SK-N-SH treated with all-trans-retinoic acid at 6 μM for 48 hours (cell line): Measurements from ENCODE around the gene SIM1.

Source experiments
- ATAC-seq: fragments of 200-7000 bp; cut with Tn5 transposase; 3 replicates; pipeline ENCODE4 v1.9.1; 2020; ENCODE audit warnings: mild to moderate bottlenecking, moderate library complexity
- ARNTL ChIP-seq: fragments of 450-650 bp; formaldehyde crosslinking; IDR thresholded peaks from 2 replicates; pipeline ENCODE4 v1.5.0; 2020; ENCODE audit warnings: low read depth, mild to moderate bottlenecking, moderate library complexity, borderline replicate concordance
- CSDC2 ChIP-seq: fragments of 250-450 bp; sonication (Bioruptor Pico); IDR thresholded peaks from 2 replicates; pipeline ENCODE4 v1.5.0; 2020; ENCODE audit warnings: mild to moderate bottlenecking, moderate library complexity
- ESRRG ChIP-seq: fragments of 250-450 bp; sonication (Bioruptor Pico); IDR thresholded peaks from 2 replicates; pipeline ENCODE4 v1.6.1; 2021; ENCODE audit warnings: mild to moderate bottlenecking
- GLIS3 ChIP-seq: fragments of 250-450 bp; sonication (Bioruptor Pico); IDR thresholded peaks from 2 replicates; pipeline ENCODE4 v1.5.0; 2020; ENCODE audit warnings: mild to moderate bottlenecking, moderate library complexity
- ISL1 ChIP-seq: fragments of 250-450 bp; sonication (Bioruptor Pico); IDR thresholded peaks from 2 replicates; pipeline ENCODE4 v2.1.2; 2022; ENCODE audit warnings: mild to moderate bottlenecking, moderate library complexity
- RARB ChIP-seq: fragments of 250-450 bp; sonication (Bioruptor Pico); IDR thresholded peaks from 2 replicates; pipeline ENCODE4 v1.8.0; 2021; ENCODE audit warnings: mild to moderate bottlenecking, moderate library complexity
- ZC3H10 ChIP-seq: fragments of 250-450 bp; sonication (Bioruptor Pico); IDR thresholded peaks from 2 replicates; pipeline ENCODE4 v1.5.1; 2021; ENCODE audit warnings: mild to moderate bottlenecking, moderate library complexity
- ZNF565 ChIP-seq: fragments of 450-650 bp; formaldehyde crosslinking; conservative IDR thresholded peaks from 2 replicates; pipeline ENCODE4 v1.5.0; 2020; ENCODE audit warnings: low read depth, mild to moderate bottlenecking, moderate library complexity
- TF ChIP-seq, protein P1 (sequence below): fragments of 250-450 bp; sonication (Bioruptor Pico); IDR thresholded peaks from 2 replicates; pipeline ENCODE4 v1.5.1; 2021; ENCODE audit warnings: mild to moderate bottlenecking, moderate library complexity
- TF ChIP-seq, protein P2 (sequence below): fragments of 250-450 bp; sonication (Bioruptor Pico); IDR thresholded peaks from 2 replicates; pipeline ENCODE4 v1.5.0; 2020; ENCODE audit warnings: mild to moderate bottlenecking, moderate library complexity
- TF ChIP-seq, protein P3 (sequence below): fragments of 250-450 bp; sonication (Bioruptor Pico); IDR thresholded peaks from 2 replicates; pipeline ENCODE4 v1.5.1; 2020; ENCODE audit warnings: low read depth, mild to moderate bottlenecking, moderate library complexity

Gene SIM1

DNA sequence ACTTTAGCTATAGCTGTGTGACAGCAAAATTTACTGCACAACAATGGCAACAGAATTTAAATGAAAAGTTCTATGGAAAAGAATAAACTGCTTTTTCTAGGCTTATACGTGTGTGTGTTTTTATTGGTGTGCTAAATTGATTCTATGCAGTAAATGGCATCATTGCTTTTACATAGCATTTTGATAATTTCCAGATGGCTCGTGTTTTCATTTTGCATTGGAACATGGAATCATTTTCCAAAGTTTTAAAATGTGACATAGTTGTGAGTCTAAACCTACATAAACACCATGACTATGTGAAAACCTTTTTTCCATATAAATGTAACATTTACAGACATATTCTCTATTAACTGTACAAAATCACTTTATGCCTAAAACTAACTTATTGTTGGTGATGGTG, 127.8 kb downstream of the SIM1 start:
- TF ChIP-seq CSDC2 (CRISPR knock-in tag) = no peak
- ATAC-seq = no peak

DNA sequence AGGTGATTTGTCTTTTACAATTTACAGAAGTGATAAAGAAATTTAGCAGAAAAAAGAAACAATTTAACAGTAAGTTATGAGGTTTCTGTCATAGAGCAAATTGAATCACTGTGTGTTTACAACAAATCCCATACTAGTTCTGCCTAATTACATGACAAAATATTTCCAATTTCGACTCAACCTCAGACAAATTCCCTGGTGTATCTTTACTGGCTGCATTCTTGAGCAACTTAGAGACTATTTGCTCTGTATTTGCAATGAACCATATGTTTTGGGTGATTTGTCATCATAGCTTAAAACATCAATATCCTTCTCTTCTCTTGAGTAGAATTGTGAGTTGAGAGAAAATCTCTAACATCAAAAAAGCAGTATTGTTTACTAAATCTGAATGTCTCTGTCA, 128.7 kb downstream of the SIM1 start:
- no peak for TF ChIP-seq ZNF565 (CRISPR knock-in tag)
- TF ChIP-seq ARNTL (CRISPR knock-in tag) = no peak
- TF ChIP-seq ZC3H10 = no peak
- no peak for TF ChIP-seq GLIS3 (CRISPR knock-in tag)
- TF ChIP-seq, protein P1, sequence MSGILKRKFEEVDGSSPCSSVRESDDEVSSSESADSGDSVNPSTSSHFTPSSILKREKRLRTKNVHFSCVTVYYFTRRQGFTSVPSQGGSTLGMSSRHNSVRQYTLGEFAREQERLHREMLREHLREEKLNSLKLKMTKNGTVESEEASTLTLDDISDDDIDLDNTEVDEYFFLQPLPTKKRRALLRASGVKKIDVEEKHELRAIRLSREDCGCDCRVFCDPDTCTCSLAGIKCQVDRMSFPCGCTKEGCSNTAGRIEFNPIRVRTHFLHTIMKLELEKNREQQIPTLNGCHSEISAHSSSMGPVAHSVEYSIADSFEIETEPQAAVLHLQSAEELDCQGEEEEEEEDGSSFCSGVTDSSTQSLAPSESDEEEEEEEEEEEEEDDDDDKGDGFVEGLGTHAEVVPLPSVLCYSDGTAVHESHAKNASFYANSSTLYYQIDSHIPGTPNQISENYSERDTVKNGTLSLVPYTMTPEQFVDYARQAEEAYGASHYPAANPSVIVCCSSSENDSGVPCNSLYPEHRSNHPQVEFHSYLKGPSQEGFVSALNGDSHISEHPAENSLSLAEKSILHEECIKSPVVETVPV (CRISPR knock-in tag) = no peak
- TF ChIP-seq, protein P2, sequence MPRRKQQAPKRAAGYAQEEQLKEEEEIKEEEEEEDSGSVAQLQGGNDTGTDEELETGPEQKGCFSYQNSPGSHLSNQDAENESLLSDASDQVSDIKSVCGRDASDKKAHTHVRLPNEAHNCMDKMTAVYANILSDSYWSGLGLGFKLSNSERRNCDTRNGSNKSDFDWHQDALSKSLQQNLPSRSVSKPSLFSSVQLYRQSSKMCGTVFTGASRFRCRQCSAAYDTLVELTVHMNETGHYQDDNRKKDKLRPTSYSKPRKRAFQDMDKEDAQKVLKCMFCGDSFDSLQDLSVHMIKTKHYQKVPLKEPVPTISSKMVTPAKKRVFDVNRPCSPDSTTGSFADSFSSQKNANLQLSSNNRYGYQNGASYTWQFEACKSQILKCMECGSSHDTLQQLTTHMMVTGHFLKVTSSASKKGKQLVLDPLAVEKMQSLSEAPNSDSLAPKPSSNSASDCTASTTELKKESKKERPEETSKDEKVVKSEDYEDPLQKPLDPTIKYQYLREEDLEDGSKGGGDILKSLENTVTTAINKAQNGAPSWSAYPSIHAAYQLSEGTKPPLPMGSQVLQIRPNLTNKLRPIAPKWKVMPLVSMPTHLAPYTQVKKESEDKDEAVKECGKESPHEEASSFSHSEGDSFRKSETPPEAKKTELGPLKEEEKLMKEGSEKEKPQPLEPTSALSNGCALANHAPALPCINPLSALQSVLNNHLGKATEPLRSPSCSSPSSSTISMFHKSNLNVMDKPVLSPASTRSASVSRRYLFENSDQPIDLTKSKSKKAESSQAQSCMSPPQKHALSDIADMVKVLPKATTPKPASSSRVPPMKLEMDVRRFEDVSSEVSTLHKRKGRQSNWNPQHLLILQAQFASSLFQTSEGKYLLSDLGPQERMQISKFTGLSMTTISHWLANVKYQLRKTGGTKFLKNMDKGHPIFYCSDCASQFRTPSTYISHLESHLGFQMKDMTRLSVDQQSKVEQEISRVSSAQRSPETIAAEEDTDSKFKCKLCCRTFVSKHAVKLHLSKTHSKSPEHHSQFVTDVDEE (CRISPR knock-in tag) = no peak
- TF ChIP-seq RARB = no peak
- TF ChIP-seq ESRRG (CRISPR knock-in tag) = no peak
- TF ChIP-seq, protein P3, sequence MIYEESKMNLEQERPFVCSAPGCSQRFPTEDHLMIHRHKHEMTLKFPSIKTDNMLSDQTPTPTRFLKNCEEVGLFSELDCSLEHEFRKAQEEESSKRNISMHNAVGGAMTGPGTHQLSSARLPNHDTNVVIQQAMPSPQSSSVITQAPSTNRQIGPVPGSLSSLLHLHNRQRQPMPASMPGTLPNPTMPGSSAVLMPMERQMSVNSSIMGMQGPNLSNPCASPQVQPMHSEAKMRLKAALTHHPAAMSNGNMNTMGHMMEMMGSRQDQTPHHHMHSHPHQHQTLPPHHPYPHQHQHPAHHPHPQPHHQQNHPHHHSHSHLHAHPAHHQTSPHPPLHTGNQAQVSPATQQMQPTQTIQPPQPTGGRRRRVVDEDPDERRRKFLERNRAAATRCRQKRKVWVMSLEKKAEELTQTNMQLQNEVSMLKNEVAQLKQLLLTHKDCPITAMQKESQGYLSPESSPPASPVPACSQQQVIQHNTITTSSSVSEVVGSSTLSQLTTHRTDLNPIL (CRISPR knock-in tag) = no peak
- TF ChIP-seq ISL1 = no peak
- TF ChIP-seq, all 23 proteins: peak for 0
- peak; percentile 63 for ATAC-seq
